ELR (cell line): ENCODE results near the gene SIGLEC10.

ENCODE experiments used
- DNase-seq: peaks from one replicate; pipeline ENCODE4 v3.0.0-alpha.2; 2015; ENCODE audit warnings: low read depth

The SIGLEC10 gene

GRCh38 chr19:51394050-51394836, 23.2 kb downstream of the SIGLEC10 start:
- DNase-seq, result peak; percentile 100

- no peak for DNase-seq
These were observed 24.7 kb downstream of the SIGLEC10 start for GRCh38 chr19:51392701-51393100.

- no peak for DNase-seq
These were observed 26.3 kb downstream of the SIGLEC10 start for GRCh38 chr19:51391073-51391611.

GRCh38 chr19:51389143-51389542, 28.3 kb downstream of the SIGLEC10 start:
- no peak for DNase-seq

- no peak for DNase-seq
These were observed 29.5 kb downstream of the SIGLEC10 start, which contains the start of gene LIM2 for GRCh38 chr19:51387924-51388389. Gene LIM2 (minus strand): TSS chr19:51387974. CDS start chr19:51387443, 531 bp downstream.

GRCh38 chr19:51386882-51387520, 30.4 kb downstream of the SIGLEC10 start:
- DNase-seq, result no peak

GRCh38 chr19:51382004-51382403, 35.4 kb downstream of the SIGLEC10 start:
- no peak for DNase-seq

- DNase-seq, result no peak
These were observed 37.1 kb downstream of the SIGLEC10 start for GRCh38 chr19:51380379-51380778.

- no peak for DNase-seq
These were observed 40.0 kb downstream of the SIGLEC10 start for GRCh38 chr19:51377422-51377821.

- DNase-seq, result no peak
These were observed 41.8 kb downstream of the SIGLEC10 start for GRCh38 chr19:51375504-51376221.

GRCh38 chr19:51372649-51373504, 44.6 kb downstream of the SIGLEC10 start, which contains the start of gene NKG7:
Gene NKG7 (minus strand): TSS chr19:51372654. CDS start chr19:51372535, 119 bp downstream.
- no peak for DNase-seq

- DNase-seq, result no peak
These were observed 45.3 kb downstream of the SIGLEC10 start for GRCh38 chr19:51372021-51372648.

- no peak for DNase-seq
These were observed 46.2 kb downstream of the SIGLEC10 start for GRCh38 chr19:51371186-51371690.

GRCh38 chr19:51370230-51370629, 47.2 kb downstream of the SIGLEC10 start:
- no peak for DNase-seq

GRCh38 chr19:51368366-51369282, 48.8 kb downstream of the SIGLEC10 start, which contains the start of gene CLDND2:
Gene CLDND2 (minus strand): TSS chr19:51369003. CDS start chr19:51368577, 426 bp downstream.
- peak; percentile 23 for DNase-seq

- peak; percentile 98 for DNase-seq
These were observed 49.7 kb downstream of the SIGLEC10 start for GRCh38 chr19:51367565-51368365.

- no peak for DNase-seq
These were observed 50.2 kb downstream of the SIGLEC10 start for GRCh38 chr19:51367255-51367564.

- DNase-seq, result peak; percentile 98
These were observed 50.8 kb downstream of the SIGLEC10 start for GRCh38 chr19:51366389-51367254.
